Ovary (tissue), 9 donors: ENCODE data around the gene PMEPA1. TPM values are rescaled to one million over a fixed set of nuclear protein-coding genes. Genes with fewer than 3 reads are reported as not detected.

ENCODE experiments used
- DNase-seq, 5 donors: peaks; one replicate each; pipeline ENCODE4 v3.0.0-alpha.2; 2019 to 2020
- H3K27ac ChIP-seq, 2 donors: fragments of 200-600 bp; one replicate each; pipeline versions ENCODE4 v1.5.1 to v1.8.0; 2019 to 2022
- H3K27me3 ChIP-seq: fragments of 200-600 bp; one replicate; pipeline ENCODE4 v1.8.0; 2022
- H3K36me3 ChIP-seq: fragments of 200-600 bp; sonication (generic); one replicate; pipeline ENCODE4 v1.5.1; 2019
- H3K4me1 ChIP-seq: one replicate; pipeline ENCODE4 v1.8.1; 2013; ENCODE audit warnings: mild to moderate bottlenecking, moderate library complexity; ENCODE audit not compliant: insufficient read depth
- H3K4me3 ChIP-seq: fragments of 200-600 bp; sonication (generic); one replicate; pipeline ENCODE4 v1.5.1; 2017
- H3K9me3 ChIP-seq, 2 donors: fragments of 200-600 bp in 1 of 2; sonication (generic) in 1 of 2; one replicate each; pipeline versions ENCODE4 v1.5.1 to v1.8.1; 2013 to 2019; ENCODE audit warnings: mild to moderate bottlenecking in 1 of 2, moderate library complexity in 1 of 2
- CTCF ChIP-seq, 3 donors: fragments of 450-650 bp in 2 of 3; fragments of 200-600 bp in 1 of 3; IDR thresholded peaks; one replicate each; pipeline versions ENCODE4 v1.5.1 to v1.8.0; 2016 to 2022; ENCODE audit warnings: antibody characterized with exemption in 3 of 3, mild to moderate bottlenecking in 1 of 3
- EP300 ChIP-seq: sonication (generic); formaldehyde crosslinking; IDR thresholded peaks from one replicate; pipeline ENCODE4 v1.6.1; 2017; ENCODE audit warnings: antibody characterized with exemption
- POLR2A ChIP-seq: fragments of 450-650 bp; IDR thresholded peaks from one replicate; pipeline ENCODE4 v1.6.1; 2017; ENCODE audit warnings: antibody characterized with exemption, mild to moderate bottlenecking, moderate library complexity
- WGBS, 3 donors: extraction: QIAGEN DNeasy Blood & Tissue Kit in 1 of 3; methylation state at CpG; one replicate each; pipeline versions ENCODE4 v1.1.5 to v1.1.7; 2013 to 2017; 5-methylcytosine and 5-hydroxymethylcytosine counted together
- intact Hi-C, 4 donors: fragments of 100-400 bp; cut with DNase I; formaldehyde crosslinking; loops; one replicate each; pipeline versions ENCODE4 v1.11.0 to v1.15.1; 2022 to 2023
- polyA plus RNA-seq, 2 donors: library from polyadenylated mRNA; stranded (reverse); fragments of 200-250 nt in 1 of 2; fragments of 350-450 nt in 1 of 2; fragmentation: Illumina TruSeq in 1 of 2; extraction: RNeasy Lipid Tissue Mini Kit (QIAGEN cat#74804) in 1 of 2; gene quantifications; one replicate each; pipeline ENCODE4 v1.2.3, GENCODE V29; 2013 to 2014
- total RNA-seq, 7 donors: library from RNA; depleted of rRNA in 2 of 7; stranded (reverse); fragments of >200 nt in 2 of 7; fragmentation: NEBNext Ultra II Directional in 3 of 7; extraction: Animal tissue kit (Norgen Biotek cat#: 25700) in 3 of 7; gene quantifications; one replicate each; pipeline versions ENCODE4 v1.1.0 to v1.2.4, GENCODE V29; 2016 to 2023
- donor health status: DM: no; HTN: no; CAD: no; lungs with moderate emphysema.
- donor health status: DM: no; HTN: no; CAD: no.
- donor health status: Bipolar disorder and iron deficiency.
- donor health status: DM: yes; HTN: yes; CAD: no.
- donor health status: DM: no; HTN: no; CAD: no.
- donor health status: DM: yes; HTN: yes; CAD: no.

Gene PMEPA1
- total and polyA plus RNA-seq, 9 donors, result 2.7 to 73.4 (median 17.6) TPM

GRCh38 chr20:57680934-57681914 is 28.6 kb downstream of the PMEPA1 start:
- Histone ChIP-seq H3K4me1 (peaks cover 32% of the 10 kb centered on the region), H3K36me3 (no peaks in the 10 kb centered on the region), H3K27me3 (no peaks in the 10 kb centered on the region), H3K27ac (no peak overlapping the region), H3K4me3 (no peak overlapping the region), H3K9me3 (no peaks in the 10 kb centered on the region)
- no peak for TF ChIP-seq CTCF (IDR thresholded peaks at IDR 0.05)
- no peak for TF ChIP-seq POLR2A
- TF ChIP-seq EP300, result no peak
- WGBS, 3 donors, result 73 to 80% (median 77%) methylated on average over 24 of the region's 24 CpGs
- DNase-seq, result no peak
- intact Hi-C loops, result no loop called here

GRCh38 chr20:57680131-57680716 is 29.6 kb downstream of the PMEPA1 start:
- Histone ChIP-seq H3K27ac (no peak overlapping the region), H3K4me3 (no peak overlapping the region), H3K4me1 (peaks cover 29% of the 10 kb centered on the region), H3K36me3 (no peaks in the 10 kb centered on the region), H3K27me3 (no peaks in the 10 kb centered on the region), H3K9me3 (no peaks in the 10 kb centered on the region)
- DNase-seq, result no peak
- intact Hi-C loops, result no loop called here
- TF ChIP-seq POLR2A (no peak), CTCF (IDR thresholded peaks at IDR 0.05) (no peak), EP300 (no peak)
- 50 to 55% (median 52%) methylated on average over 12 of the region's 12 CpGs for WGBS, 3 donors

GRCh38 chr20:57679113-57679512 is 30.7 kb downstream of the PMEPA1 start:
- H3K4me1 ChIP-seq, result peaks cover 29% of the 10 kb centered on the region
- no peaks in the 10 kb centered on the region for H3K27me3 ChIP-seq
- 87 to 96% (median 92%) methylated on average over 6 of the region's 6 CpGs for WGBS, 3 donors
- no peaks in the 10 kb centered on the region for H3K36me3 ChIP-seq
- H3K9me3 ChIP-seq, result no peaks in the 10 kb centered on the region
- no peak for TF ChIP-seq POLR2A
- no peak for TF ChIP-seq CTCF (IDR thresholded peaks at IDR 0.05)
- TF ChIP-seq EP300, result no peak
- H3K4me3 ChIP-seq, result no peak overlapping the region
- DNase-seq, result no peak
- H3K27ac ChIP-seq, result no peak overlapping the region
- intact Hi-C loops, result no loop called here

GRCh38 chr20:57678340-57678739 is 31.5 kb downstream of the PMEPA1 start:
- Histone ChIP-seq H3K27ac (no peak overlapping the region), H3K4me1 (peaks cover 25% of the 10 kb centered on the region), H3K36me3 (no peaks in the 10 kb centered on the region), H3K9me3 (no peaks in the 10 kb centered on the region), H3K27me3 (no peaks in the 10 kb centered on the region), H3K4me3 (no peak overlapping the region)
- intact Hi-C loops, result no loop called here
- WGBS, 3 donors, result 73 to 82% (median 81%) methylated on average over 12 of the region's 12 CpGs
- DNase-seq, result no peak
- TF ChIP-seq CTCF (IDR thresholded peaks at IDR 0.05) (no peak), POLR2A (no peak), EP300 (no peak)
